ENCODE results near the gene MSI2.

Gene MSI2

DNA sequence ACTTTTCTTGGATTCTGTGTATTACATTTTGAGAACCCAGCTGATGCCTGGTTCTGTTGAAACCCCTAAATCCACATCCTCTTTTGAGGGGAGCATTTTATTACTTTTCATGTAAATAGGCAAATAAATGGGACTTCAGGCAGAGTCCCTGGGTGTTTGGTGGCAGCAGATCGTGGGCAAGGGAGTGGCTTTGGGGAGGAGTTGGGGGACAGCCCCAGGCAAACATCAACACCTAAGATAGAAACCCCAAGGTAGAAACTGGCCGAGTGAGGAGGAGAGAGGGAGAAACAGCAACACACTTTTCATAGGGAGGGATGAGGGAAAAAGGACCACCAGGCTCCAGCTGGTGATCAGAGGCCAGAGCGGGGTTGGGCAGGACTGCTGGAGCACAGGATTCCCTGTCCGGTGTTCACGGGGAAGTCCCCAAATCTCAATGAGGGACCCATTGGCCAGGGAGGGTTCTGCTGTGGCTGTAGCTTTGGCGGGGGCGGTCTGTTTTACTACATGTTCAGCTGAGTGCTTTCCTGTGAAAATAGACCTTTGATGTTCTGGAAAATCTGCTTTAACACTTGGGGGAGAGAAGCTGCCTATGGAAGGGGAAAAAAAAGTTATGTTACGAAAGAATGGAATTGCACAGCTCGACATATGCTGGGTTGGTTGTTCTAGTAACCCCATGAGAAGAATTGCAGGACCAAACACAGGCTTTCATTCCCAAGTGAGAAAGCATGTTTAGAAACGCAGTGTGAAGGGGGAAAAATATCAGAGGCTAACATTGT lies 46.6 kb downstream of the MSI2 start:
- Histone ChIP-seq H3K9ac (ENCODE audit: low read length) (no peak overlapping the region), H3K27me3 (ENCODE audit: control insufficient read depth, insufficient read depth, low read length) (no peaks in the 10 kb centered on the region), H3K4me1 (ENCODE audit: control insufficient read depth, insufficient read depth, low read length) (no peaks in the 10 kb centered on the region), H3K27ac (ENCODE audit: low read depth, low read length) (no peak overlapping the region), H3K36me3 (ENCODE audit: control insufficient read depth, insufficient read depth, low read length) (peaks cover 7% of the 10 kb centered on the region), H3K4me3 (ENCODE audit: low read length) (no peak overlapping the region)

DNA sequence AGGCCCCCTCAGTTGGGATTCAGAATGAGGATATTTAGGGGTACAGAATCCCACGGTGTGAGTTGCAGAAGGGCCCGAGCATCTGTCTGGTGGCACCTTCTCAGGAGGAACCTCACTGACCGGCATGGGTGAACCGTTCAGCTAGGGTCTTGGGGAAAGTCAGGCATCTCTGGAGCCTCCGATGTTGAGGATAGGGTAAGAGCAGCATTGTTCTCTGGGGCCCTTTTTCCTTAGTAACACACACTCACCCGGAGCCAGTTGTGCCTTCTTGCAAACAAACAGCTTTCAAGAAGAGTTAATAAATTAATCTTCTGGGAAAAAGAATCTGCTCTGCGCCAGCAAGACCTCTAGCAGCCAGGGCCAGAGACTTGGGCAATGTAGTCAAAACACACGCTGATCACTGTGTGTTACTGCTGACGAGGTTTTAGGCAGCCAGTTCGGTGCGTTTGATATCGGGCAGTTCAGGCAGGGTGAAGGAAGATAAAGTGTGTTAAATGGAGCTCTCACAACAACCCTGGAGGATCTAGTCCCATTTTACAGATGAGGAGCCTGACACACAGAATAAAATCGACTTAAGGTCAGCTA lies 48.9 kb downstream of the MSI2 start:
- Histone ChIP-seq H3K36me3 (ENCODE audit: control insufficient read depth, insufficient read depth, low read length) (no peaks in the 10 kb centered on the region), H3K27me3 (ENCODE audit: control insufficient read depth, insufficient read depth, low read length) (no peaks in the 10 kb centered on the region), H3K4me1 (ENCODE audit: control insufficient read depth, insufficient read depth, low read length) (no peaks in the 10 kb centered on the region), H3K27ac (ENCODE audit: low read depth, low read length) (no peak overlapping the region), H3K4me3 (ENCODE audit: low read length) (no peak overlapping the region), H3K9ac (ENCODE audit: low read length) (no peak overlapping the region)

DNA sequence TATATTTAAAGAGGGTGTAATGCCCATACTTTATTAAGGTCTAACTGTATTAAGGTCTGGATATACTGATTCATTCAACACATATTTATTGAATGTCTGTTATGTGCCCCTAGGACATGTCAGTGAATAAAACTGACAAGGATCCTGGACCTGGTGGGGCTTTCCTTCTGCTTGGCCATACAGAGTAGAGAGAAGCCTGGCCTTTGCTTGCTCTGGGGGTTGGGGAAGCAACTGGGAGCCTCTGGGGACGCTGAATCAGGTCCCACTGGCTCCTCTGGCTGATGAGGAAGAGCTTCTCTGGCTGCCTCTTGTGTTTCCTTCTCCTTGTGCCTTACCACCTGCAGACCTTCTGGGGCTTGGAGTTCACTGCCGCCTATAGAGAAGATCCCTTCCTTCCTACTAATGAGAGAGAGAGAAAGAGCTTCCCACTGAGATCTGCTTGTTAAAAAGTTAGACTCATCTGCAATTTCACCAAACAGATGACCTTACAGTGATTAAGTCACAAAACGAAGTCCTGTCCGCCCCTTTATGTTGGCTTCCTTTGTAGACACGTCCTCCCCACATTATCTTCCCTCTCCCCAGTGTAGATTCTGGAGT lies 49.7 kb downstream of the MSI2 start:
- Histone ChIP-seq H3K27ac (ENCODE audit: low read depth, low read length) (no peak overlapping the region), H3K4me3 (ENCODE audit: low read length) (no peak overlapping the region), H3K4me1 (ENCODE audit: control insufficient read depth, insufficient read depth, low read length) (no peaks in the 10 kb centered on the region), H3K27me3 (ENCODE audit: control insufficient read depth, insufficient read depth, low read length) (no peaks in the 10 kb centered on the region), H3K36me3 (ENCODE audit: control insufficient read depth, insufficient read depth, low read length) (no peaks in the 10 kb centered on the region), H3K9ac (ENCODE audit: low read length) (no peak overlapping the region)

DNA sequence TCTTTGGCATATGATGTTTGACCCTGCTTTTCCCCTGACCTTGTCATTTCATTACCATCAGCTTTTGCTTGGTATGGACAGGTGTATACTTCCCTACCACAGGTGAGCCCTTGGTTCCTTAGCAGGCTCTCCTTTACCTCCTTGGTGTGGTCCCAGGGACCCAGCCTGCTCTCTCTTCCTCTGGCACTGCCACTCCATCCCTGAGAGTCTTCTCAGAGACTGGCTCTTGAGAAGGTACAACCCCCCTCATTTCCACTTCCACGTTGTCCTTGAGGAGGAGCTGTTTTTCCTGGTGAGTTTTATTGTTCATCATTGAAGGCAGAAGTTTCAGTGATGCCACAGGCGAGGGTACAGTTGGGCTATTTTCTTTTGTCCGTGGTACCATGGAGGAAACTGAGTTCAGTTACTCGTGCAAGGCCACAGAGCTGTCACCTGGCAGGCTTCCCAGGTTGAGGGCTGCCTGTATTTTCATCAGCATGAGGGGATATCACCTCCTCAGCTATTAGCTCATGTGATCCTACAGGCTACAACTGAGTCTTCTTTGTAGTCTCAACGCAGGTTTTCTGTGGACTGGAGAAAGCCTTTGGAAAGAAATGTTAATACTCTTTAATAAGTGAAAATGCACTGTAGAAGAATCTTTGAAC lies 52.3 kb downstream of the MSI2 start:
- Histone ChIP-seq H3K27ac (ENCODE audit: low read depth, low read length) (no peak overlapping the region), H3K4me1 (ENCODE audit: control insufficient read depth, insufficient read depth, low read length) (no peaks in the 10 kb centered on the region), H3K4me3 (ENCODE audit: low read length) (no peak overlapping the region), H3K36me3 (ENCODE audit: control insufficient read depth, insufficient read depth, low read length) (no peaks in the 10 kb centered on the region), H3K27me3 (ENCODE audit: control insufficient read depth, insufficient read depth, low read length) (no peaks in the 10 kb centered on the region), H3K9ac (ENCODE audit: low read length) (no peak overlapping the region)

DNA sequence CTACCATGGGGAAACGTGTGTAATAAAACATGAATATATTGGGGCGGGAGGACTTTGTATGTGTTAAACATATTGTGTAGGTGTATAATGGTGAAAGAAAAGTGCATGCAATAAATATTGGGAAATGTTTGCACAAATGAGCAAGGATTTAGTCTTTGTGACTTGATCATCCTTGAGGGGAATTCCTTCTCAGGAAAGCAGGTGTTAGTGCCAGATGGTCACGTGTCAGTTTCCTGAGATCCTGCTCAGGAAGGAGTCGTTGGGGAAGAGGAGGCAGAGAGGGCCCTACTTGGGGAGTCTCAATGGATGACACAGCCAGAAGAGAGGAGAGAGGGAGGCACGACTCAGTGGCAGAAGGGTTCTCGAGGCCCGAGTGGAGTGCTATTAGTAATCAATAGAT lies 53.2 kb downstream of the MSI2 start:
- no peaks in the 10 kb centered on the region for H3K4me1 ChIP-seq (ENCODE audit: control insufficient read depth, insufficient read depth, low read length)
- H3K36me3 ChIP-seq (ENCODE audit: control insufficient read depth, insufficient read depth, low read length), result no peaks in the 10 kb centered on the region
- no peak overlapping the region for H3K27ac ChIP-seq (ENCODE audit: low read depth, low read length)
- no peak overlapping the region for H3K4me3 ChIP-seq (ENCODE audit: low read length)
- no peak overlapping the region for H3K9ac ChIP-seq (ENCODE audit: low read length)
- H3K27me3 ChIP-seq (ENCODE audit: control insufficient read depth, insufficient read depth, low read length), result no peaks in the 10 kb centered on the region

DNA sequence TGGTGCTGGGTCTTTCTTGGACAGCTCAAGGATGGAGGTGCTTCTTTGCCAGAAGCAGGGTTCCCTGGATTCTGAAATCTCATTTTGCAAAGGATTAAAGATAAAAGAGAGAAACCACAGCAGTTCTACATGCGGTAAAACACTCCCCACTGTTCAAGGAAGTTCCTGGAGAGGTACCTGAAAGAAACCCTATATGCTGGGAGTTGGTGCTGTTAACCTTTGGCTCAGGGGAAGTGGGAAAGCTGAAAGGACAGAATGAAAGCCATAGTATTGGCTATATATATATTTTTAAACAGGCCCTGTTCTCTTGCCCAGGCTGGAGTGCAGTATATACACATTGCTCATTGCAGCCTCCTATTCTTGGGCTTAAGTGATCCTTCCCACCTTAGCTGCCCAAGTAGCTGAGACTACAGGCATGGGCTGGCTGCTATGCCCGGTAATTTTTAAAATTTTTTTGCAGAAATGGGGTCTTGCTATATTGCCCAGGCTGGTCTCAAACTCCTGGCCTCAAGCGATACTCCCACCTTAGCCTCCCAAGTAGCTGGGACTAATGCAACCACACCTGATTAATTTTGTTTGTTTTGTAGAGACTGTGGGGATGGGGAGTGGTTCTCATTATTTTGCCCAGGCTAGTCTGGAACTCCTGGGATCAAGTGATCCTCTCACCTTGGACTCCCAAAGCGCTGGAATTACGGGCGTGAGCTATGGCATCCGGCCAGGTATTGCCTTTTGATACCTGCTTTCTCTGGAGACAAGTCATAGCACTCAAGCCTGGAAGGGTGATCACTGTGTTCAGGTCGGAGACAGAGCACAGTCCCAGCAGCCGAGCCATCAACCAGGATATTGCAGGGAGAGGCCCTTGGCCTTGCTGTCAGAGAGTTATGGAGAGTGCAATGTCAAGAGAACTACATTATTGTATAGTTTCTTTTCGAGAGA lies 55.2 kb downstream of the MSI2 start:
- Histone ChIP-seq H3K9ac (ENCODE audit: low read length) (no peak overlapping the region), H3K4me1 (ENCODE audit: control insufficient read depth, insufficient read depth, low read length) (no peaks in the 10 kb centered on the region), H3K4me3 (ENCODE audit: low read length) (no peak overlapping the region), H3K27me3 (ENCODE audit: control insufficient read depth, insufficient read depth, low read length) (no peaks in the 10 kb centered on the region), H3K27ac (ENCODE audit: low read depth, low read length) (no peak overlapping the region), H3K36me3 (ENCODE audit: control insufficient read depth, insufficient read depth, low read length) (no peaks in the 10 kb centered on the region)

DNA sequence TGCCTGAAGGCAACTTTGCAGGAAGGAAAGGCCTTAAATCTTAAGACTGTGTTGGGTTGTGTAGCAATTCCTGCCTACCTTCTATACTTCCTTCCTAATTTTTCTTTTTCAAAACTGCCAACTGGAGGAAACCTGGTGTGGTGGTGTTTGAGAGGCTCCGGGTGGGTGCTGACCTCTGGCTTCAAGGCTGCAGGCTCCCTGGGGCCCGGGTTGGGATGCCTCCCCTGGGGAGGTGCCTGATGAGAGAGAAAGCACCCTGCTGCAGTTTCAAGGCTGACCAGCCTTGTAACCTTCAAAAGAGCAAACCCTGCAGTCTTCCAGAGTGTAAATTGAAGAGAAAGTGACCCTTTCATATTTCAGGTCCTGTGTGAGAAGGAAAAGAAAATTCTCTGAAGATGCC lies 55.9 kb downstream of the MSI2 start:
- Histone ChIP-seq H3K27me3 (ENCODE audit: control insufficient read depth, insufficient read depth, low read length) (no peaks in the 10 kb centered on the region), H3K4me1 (ENCODE audit: control insufficient read depth, insufficient read depth, low read length) (no peaks in the 10 kb centered on the region), H3K4me3 (ENCODE audit: low read length) (no peak overlapping the region), H3K9ac (ENCODE audit: low read length) (no peak overlapping the region), H3K36me3 (ENCODE audit: control insufficient read depth, insufficient read depth, low read length) (no peaks in the 10 kb centered on the region), H3K27ac (ENCODE audit: low read depth, low read length) (no peak overlapping the region)

DNA sequence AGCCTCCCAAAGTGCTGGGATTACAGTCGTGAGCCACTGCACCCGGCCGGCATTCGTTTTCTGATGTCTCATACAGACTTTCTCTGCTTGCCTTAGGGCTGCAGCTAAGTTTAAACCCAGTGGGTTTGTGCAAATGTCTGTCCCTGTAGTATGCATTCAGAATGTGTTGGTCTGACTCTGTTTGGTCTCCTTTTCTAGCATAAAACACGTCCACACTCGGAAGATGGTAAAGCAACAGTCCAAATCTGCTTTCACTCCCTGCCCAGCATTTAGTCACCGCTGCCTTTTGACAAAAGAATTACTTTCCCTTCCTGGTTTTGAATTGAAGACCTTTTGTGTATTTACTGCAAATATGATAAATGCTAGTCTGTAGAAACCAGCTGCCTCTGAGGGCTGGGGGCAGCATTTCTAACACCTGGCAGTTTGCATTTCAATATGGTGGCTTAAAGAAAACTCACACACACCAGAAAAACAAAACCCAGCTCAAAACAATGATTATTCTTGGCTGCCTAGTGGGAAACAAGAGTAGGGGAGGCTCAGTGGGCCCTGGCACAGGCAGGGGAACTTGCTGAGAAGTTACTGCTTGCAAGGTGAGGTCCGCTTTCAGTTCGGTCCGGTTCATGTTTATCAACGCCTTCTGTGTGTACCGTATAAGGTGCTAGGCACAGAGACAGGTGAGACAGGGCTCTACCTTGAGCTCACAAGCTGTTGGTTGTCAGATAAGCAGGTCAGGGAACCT lies 56.9 kb downstream of the MSI2 start:
- no peaks in the 10 kb centered on the region for H3K4me1 ChIP-seq (ENCODE audit: control insufficient read depth, insufficient read depth, low read length)
- no peak overlapping the region for H3K4me3 ChIP-seq (ENCODE audit: low read length)
- no peak overlapping the region for H3K27ac ChIP-seq (ENCODE audit: low read depth, low read length)
- no peaks in the 10 kb centered on the region for H3K36me3 ChIP-seq (ENCODE audit: control insufficient read depth, insufficient read depth, low read length)
- H3K27me3 ChIP-seq (ENCODE audit: control insufficient read depth, insufficient read depth, low read length), result no peaks in the 10 kb centered on the region
- H3K9ac ChIP-seq (ENCODE audit: low read length), result no peak overlapping the region

DNA sequence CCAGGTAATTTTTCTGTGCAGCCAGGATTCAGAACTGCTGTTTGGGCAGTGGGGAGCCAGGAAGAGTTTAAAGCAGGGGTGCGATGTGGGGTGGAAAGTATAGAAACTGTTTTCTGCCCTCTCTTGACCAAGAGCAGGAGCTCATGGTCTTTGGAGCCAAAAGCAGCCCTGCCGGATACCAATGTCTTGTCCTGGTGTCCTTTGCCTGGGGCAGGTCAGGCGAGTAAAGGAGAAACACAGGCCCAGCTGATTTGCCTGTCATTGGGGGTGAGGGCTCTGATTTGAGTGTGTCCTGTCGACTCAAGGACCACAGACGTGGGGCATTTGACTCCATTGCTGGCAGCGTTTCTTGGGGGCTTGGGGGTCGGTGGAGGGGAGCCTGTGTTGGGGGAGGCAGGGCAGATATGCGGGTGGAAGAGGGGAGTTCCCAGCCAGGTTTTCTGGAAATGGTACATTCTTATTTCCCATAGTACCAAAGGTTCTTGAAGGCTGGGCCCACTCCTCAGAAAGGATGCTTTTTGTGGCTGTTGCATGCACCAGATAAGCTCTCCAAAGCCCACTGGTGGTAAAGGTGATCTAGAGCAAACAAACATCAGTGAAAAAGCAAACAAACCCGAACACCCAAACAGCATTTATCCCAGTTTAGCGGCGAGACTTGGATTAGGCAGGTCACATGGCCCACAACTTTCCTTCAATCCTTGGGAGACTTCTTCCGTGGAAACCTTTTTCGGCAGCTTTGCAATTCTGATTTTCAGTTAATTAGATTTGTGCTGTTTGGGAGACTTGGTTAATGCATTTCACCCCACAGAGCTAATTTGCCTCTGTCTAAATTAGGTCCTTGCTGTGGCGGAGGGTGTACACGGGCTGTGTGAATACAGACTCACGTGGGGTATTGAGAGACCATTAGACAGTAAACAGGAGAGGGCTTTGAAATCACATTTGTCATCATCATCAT lies 59.0 kb downstream of the MSI2 start:
- no peak overlapping the region for H3K27ac ChIP-seq (ENCODE audit: low read depth, low read length)
- no peak overlapping the region for H3K4me3 ChIP-seq (ENCODE audit: low read length)
- no peaks in the 10 kb centered on the region for H3K4me1 ChIP-seq (ENCODE audit: control insufficient read depth, insufficient read depth, low read length)
- H3K36me3 ChIP-seq (ENCODE audit: control insufficient read depth, insufficient read depth, low read length), result no peaks in the 10 kb centered on the region
- H3K27me3 ChIP-seq (ENCODE audit: control insufficient read depth, insufficient read depth, low read length), result no peaks in the 10 kb centered on the region
- no peak overlapping the region for H3K9ac ChIP-seq (ENCODE audit: low read length)

DNA sequence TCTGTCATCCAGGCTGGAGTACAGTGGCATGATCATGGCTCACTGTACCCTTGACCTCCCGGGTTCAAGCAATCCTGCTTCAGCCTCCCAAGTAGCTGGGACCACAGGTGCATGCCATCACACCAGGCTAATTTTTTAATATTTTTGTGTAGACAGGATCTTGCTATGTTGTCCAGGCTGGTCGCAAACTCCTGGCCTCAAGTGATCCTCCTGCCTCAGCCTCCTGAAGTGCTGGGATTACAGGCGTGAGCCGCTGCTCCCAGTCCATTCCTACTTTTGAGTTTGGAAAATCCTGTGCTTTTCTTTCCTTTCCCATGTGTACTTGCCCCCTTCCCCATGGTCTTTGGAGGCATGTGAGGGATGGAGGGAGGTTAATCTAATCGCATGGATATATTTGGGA lies 60.0 kb downstream of the MSI2 start:
- no peaks in the 10 kb centered on the region for H3K27me3 ChIP-seq (ENCODE audit: control insufficient read depth, insufficient read depth, low read length)
- no peak overlapping the region for H3K9ac ChIP-seq (ENCODE audit: low read length)
- no peak overlapping the region for H3K27ac ChIP-seq (ENCODE audit: low read depth, low read length)
- H3K4me3 ChIP-seq (ENCODE audit: low read length), result no peak overlapping the region
- no peaks in the 10 kb centered on the region for H3K4me1 ChIP-seq (ENCODE audit: control insufficient read depth, insufficient read depth, low read length)
- no peaks in the 10 kb centered on the region for H3K36me3 ChIP-seq (ENCODE audit: control insufficient read depth, insufficient read depth, low read length)

DNA sequence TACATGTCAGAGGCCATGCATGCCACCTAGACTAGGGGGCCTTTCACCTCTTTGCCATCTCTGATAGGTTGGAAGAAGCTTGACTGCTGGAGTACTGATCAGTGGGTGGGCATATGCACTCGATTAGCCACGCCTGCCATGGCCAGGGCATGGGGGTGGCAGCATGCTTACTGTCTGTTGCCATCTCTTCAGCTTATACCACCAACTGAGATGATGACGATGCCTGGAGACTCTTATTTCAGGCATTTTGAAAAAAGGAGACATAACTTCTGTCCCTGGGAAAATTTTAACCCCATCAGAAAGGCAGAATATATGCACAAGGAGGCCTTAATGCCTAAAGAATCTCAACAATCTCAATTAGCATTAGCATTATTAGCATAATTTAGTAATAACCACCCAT lies 60.8 kb downstream of the MSI2 start:
- Histone ChIP-seq H3K36me3 (ENCODE audit: control insufficient read depth, insufficient read depth, low read length) (no peaks in the 10 kb centered on the region), H3K4me1 (ENCODE audit: control insufficient read depth, insufficient read depth, low read length) (no peaks in the 10 kb centered on the region), H3K9ac (ENCODE audit: low read length) (no peak overlapping the region), H3K4me3 (ENCODE audit: low read length) (no peak overlapping the region), H3K27me3 (ENCODE audit: control insufficient read depth, insufficient read depth, low read length) (no peaks in the 10 kb centered on the region), H3K27ac (ENCODE audit: low read depth, low read length) (no peak overlapping the region)
